Mammary epithelial cell (primary cell): ENCODE results near the gene IFITM5.

Experiments used
- EZH2 ChIP-seq: IDR thresholded peaks from 2 replicates; pipeline ENCODE4 v1.6.1; 2012; ENCODE audit warnings: low read length, inconsistent platforms, borderline replicate concordance
- TF ChIP-seq, protein P1 (sequence below), 2 donors: IDR thresholded peaks in 1 of 2; conservative IDR thresholded peaks in 1 of 2; 2 replicates each; pipeline ENCODE4 v1.5.1; 2011 to 2012; ENCODE audit warnings: inconsistent platforms in 2 of 2, low read length in 2 of 2, mild to moderate bottlenecking in 2 of 2, control low read depth in 1 of 2, low read depth in 1 of 2; ENCODE audit not compliant: insufficient read depth in 1 of 2; ENCODE audit errors: extremely low read depth in 1 of 2

DNA sequence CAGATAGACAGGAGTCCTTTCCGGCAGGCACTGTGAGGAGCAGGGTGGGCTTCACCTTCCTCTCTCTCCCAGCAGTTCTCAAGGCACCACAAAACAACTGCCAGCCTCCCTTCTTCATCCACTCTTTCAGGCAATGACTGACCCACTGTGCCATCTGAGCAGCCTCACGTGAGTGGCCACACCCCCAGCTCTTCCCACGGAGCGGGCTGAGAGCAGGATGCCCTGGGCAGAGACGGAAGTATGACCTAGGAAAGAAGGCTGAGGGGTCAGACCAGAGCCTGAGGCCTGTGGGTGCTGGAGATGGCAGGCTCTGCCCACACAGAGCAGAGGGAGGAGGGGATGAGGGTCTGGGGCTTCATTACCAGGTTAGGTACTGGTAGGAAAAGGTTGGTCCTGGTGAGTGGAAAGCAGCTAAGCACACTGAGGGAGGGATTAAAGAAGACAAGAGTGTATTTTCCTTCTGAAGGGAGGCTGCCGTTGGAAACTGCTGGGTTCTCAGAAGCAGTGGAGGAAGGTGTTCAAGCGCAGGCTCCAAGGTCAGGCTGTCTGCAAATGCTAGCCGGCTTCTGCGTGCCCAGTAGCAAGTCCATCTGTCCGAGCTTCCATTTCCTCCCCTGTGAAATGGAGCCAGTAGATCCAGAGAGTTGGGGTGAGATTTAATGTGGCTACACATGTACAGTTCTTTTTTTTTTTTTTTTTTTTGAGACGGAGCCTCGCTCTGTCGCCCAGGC, 16.5 kb downstream of the IFITM5 start:
- TF ChIP-seq, protein P1, sequence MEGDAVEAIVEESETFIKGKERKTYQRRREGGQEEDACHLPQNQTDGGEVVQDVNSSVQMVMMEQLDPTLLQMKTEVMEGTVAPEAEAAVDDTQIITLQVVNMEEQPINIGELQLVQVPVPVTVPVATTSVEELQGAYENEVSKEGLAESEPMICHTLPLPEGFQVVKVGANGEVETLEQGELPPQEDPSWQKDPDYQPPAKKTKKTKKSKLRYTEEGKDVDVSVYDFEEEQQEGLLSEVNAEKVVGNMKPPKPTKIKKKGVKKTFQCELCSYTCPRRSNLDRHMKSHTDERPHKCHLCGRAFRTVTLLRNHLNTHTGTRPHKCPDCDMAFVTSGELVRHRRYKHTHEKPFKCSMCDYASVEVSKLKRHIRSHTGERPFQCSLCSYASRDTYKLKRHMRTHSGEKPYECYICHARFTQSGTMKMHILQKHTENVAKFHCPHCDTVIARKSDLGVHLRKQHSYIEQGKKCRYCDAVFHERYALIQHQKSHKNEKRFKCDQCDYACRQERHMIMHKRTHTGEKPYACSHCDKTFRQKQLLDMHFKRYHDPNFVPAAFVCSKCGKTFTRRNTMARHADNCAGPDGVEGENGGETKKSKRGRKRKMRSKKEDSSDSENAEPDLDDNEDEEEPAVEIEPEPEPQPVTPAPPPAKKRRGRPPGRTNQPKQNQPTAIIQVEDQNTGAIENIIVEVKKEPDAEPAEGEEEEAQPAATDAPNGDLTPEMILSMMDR (conservative IDR thresholded peaks at IDR 0.05 in 1 of 2, IDR thresholded peaks at IDR 0.05 in 1 of 2; ENCODE audit: extremely low read depth in 1 of 2, insufficient read depth in 1 of 2, low read depth in 1 of 2, low read length in 2 of 2), result no peak
- TF ChIP-seq EZH2, result no peak
